Activated gamma-delta T cell (primary cell): ENCODE results near the gene CHGA.

Experiments
- DNase-seq: peaks from one replicate; lab custom pipeline; 2025; lab: John Stamatoyannopoulos, UW

The CHGA gene

GRCh38 chr14:92944976-92945375, 22.0 kb downstream of the CHGA start:
- DNase-seq, result no peak

DNA sequence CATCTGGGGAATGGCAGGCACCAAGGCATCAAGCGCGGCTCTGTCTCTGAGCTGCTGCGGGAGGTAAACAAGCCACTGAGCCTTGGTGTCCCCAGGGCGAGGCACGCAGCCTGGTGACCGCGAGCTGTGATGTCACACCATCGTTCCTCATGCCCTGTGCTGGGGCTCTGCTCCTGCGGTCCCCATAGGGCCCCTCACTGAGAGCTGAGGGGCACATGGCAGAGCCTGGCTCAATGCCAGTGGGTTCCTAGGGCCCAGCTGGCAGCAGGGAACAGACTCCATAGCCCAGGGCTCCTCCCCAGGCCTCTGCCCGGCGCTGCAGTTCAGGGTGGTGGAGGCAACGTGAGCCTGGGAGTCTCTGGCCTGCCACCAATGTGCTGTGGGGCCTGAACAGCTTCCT, 22.6 kb downstream of the CHGA start:
- DNase-seq, result no peak

- no peak for DNase-seq
These were observed 23.3 kb downstream of the CHGA start for GRCh38 chr14:92945959-92946846.

GRCh38 chr14:92946847-92947545, 24.0 kb downstream of the CHGA start:
- DNase-seq, result no peak

GRCh38 chr14:92948647-92949046, 25.7 kb downstream of the CHGA start:
- no peak for DNase-seq

DNA sequence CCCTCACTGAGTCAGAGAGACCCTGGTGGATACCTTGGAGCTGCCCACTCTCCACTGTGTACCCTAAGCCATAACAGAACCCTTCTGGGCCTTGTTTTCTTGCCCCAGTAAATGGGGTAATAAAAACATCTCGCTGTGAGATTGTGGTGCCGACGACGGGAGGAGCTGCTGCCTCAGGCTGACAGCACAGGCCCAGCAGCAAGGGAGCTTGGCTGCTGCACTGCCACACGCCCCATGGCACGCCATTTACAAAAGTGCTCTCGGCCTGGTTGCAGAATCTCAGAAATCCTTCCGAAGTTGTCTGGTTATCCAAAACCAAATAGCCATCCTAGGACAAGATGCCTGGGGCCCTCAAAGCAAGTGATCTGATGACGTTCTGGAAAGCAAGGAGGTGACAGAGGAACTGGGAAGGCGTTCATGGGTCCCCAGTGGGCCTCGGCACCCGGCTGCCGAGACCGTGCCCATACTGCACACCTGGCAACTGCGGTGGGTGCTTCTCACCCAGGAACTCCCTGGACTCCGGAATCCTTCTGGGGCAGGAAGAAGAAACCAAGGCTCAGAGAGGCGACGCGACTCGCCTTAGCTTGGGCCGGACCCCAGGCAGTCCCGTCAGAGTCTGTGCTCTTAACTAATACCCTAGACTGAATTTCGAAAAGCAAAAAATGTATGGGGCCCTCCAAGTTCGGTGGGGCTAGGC, 26.7 kb downstream of the CHGA start:
- no peak for DNase-seq

GRCh38 chr14:92950193-92950540, 27.2 kb downstream of the CHGA start:
- no peak for DNase-seq

DNA sequence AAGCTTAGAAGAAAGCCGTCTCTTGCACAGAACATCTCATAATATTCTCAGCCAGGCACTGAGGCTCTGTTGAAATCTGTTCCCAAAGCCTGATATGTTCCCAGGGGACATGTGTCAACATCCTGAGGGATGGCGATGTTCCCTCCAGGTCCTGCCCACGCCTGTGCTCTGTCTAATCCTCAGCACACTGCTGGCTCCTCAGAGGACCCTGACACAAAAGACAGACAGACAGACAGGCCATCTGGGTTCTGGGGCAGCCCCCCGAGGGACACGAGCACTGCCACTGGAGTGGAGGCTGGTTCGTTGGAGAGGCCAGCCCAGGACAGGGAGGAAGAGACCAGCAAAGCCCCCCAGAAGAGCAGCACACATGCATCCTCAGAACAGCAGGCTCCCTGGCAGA, 27.8 kb downstream of the CHGA start:
- DNase-seq, result no peak

- no peak for DNase-seq
These were observed 28.3 kb downstream of the CHGA start for GRCh38 chr14:92951261-92951660.

GRCh38 chr14:92951912-92952471, 29.0 kb downstream of the CHGA start:
- DNase-seq, result peak; percentile 48

DNA sequence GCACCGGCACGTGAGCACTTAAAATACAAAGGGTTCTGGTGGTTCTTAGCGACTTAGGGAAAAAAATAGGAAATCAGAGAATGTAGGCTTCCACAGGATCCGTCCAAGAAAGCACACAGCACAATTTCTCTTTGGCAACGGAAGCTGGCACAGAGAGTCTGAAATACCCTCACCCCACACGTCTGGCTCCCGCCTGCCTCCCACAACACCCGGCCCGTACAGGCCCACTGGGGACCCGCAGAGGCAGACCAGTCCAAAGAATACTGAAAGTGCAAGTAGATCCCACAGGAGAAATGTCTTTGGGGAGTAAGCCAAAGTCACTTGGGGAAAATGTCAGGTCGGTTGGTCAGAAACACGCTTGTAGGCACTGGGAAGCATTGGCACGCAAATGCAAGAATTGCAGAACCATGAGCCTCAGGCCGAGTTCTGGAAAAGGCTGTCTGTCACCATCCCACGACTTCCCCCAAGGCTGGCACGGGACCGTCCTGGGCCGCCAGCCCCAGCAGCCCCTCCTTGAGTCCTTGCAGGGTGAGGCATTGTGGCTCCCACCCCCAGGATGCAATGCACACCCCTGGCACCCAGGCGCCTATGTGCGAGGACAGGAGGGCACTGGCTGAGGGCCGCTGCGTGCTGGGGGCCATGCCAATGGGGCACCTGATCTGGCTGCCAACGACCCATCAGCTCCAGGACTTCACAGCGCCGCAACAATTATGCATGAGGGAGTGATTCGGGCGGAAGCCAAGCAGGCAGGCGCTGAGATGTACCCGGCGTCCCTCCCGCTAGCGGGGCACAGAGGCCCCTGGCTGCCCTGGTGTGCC, 29.7 kb downstream of the CHGA start:
- DNase-seq, result no peak

DNA sequence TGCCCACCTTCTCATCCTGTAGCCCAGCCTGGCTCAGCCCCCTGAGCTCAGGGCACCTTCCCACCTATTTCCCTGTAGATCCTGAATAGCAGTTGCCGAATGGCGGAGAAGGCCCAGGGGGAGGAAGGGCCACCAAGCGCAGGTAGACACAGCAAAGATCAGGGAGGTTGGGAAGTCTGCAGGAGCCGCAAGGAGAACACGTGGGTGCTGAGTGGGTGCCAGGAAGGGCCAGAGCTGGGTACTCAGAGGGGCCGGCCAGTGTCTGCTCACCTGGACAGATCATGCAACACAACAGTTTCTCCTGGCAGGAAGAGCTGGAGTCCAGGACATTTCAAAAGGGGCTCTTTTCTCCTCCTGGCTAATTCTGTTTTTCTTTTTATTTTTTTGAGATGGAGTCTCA, 30.6 kb downstream of the CHGA start:
- no peak for DNase-seq

- DNase-seq, result no peak
These were observed 32.0 kb downstream of the CHGA start for GRCh38 chr14:92954933-92955332.

GRCh38 chr14:92955381-92955780, 32.4 kb downstream of the CHGA start:
- DNase-seq, result no peak

GRCh38 chr14:92956961-92957360, 34.0 kb downstream of the CHGA start:
- DNase-seq, result no peak

GRCh38 chr14:92958373-92959188, 35.6 kb downstream of the CHGA start:
- no peak for DNase-seq

DNA sequence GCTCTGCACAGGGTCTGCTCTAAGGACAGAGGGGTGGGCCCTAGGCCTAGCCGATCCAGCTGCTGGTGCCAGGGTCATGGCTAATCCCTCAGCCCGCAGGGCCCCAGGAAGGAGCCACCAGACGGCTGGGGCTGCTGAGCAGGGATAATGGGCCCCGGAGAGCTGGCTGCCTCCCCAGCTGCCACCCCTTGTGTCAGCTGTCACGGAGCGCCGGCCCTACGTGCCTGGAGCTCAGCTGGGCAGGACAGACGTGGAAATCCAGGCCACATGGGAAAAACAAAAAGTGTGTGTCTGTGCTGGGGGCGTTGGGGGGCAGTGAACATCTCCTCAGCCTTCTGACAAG, 36.2 kb downstream of the CHGA start:
- DNase-seq, result no peak

GRCh38 chr14:92959761-92960680, 37.1 kb downstream of the CHGA start:
- DNase-seq, result no peak

GRCh38 chr14:92960706-92961566, 38.0 kb downstream of the CHGA start:
- no peak for DNase-seq
